Muscle of arm (tissue), 14 donors: Measurements from ENCODE around the gene SYTL3. TPM values are rescaled to one million over a fixed set of nuclear protein-coding genes. Genes with fewer than 3 reads are reported as not detected.
"Not testable (repeated sequence)": the region's sequence is repeated elsewhere in the genome, so short reads cannot be mapped to it uniquely, and the experiment has no call there.

ENCODE experiments used
- DNase-seq: peaks from one replicate; pipeline ENCODE4 v3.0.0-alpha.2; 2013
- long read RNA-seq, 11 donors: transcript quantifications; one replicate each; lab custom pipeline, GENCODE V29; 2026
- polyA plus RNA-seq, 12 donors: library from polyadenylated mRNA; unstranded; fragments of 120-200 nt; gene quantifications; one replicate each; pipeline ENCODE4 v1.2.1, GENCODE V29; 2013; ENCODE audit not compliant: insufficient read length in 12 of 12

Gene SYTL3
- polyA plus RNA-seq, result 10 to 100 TPM in 3 of 12 donors, 1 to 10 TPM in 8, not detected in 1; 3.1 to 14.7 (median 8.8) TPM
- long read RNA-seq, donor 1, partial matches to known transcripts, result 523 of 546 reads
- long read RNA-seq, donor 1, other reads (novel, unspliced or antisense), result 23 of 546 reads
- long read RNA-seq, donor 2, result 0 reads
- long read RNA-seq, donor 3, result 0 reads
- long read RNA-seq, donor 4, result 0 reads
- long read RNA-seq, donor 5, result 0 reads
- long read RNA-seq, donor 6, result 0 reads
- long read RNA-seq, donor 7, result 0 reads
- long read RNA-seq, donor 8, result 0 reads
- long read RNA-seq, donor 9, result 0 reads
- long read RNA-seq, donor 10, result 0 reads
- long read RNA-seq, donor 11, result 0 reads

GRCh38 chr6:158649289-158650143, at the start of gene SYTL3:
TSS of gene SYTL3 (plus strand) at chr6:158650054. CDS start at chr6:158663269, 13,215 bp downstream.
- no peak for DNase-seq

DNA sequence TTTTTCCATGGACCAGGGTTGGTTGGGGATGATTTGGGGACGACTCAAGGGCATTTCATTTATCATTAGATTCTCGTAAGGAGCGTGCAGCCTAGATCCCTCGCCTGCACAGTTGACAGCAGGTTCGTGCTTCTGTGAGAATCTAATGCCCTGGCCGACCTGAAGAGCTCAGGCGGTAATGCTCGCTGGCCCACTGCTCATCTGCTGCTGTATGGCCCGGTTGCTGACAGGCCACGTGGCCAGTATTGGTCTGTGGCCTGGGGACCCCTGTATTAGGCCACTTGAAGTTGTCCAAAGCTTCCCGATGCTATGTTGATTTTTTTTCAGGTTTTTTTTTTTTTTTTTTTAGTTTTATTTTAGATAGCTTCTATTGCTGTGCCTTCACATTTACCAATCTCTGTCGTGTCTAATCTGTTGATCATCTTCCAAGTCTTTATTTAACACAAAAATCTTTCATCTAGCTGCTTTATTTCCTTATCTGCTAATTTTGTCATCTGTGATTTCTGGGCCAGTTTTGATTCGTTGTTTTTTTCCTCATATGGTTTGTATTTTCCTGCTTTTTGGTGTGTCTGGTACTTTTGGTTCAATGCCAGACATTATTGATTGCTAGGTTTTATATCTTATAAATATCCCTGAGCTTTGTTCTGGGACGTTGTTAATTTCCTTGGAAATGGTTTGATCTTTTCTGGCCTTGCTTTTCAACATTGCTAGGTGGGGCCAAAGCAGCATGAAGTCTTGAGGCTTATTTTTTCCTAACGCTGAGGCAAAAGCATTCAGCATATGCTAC, 46.4 kb upstream of the SYTL3 start:
- no peak for DNase-seq

GRCh38 chr6:158604048-158604406, 45.8 kb upstream of the SYTL3 start:
- DNase-seq, result no peak

- peak; percentile 70 for DNase-seq
Observed at GRCh38 chr6:158605266-158605878, 44.5 kb upstream of the SYTL3 start.

DNA sequence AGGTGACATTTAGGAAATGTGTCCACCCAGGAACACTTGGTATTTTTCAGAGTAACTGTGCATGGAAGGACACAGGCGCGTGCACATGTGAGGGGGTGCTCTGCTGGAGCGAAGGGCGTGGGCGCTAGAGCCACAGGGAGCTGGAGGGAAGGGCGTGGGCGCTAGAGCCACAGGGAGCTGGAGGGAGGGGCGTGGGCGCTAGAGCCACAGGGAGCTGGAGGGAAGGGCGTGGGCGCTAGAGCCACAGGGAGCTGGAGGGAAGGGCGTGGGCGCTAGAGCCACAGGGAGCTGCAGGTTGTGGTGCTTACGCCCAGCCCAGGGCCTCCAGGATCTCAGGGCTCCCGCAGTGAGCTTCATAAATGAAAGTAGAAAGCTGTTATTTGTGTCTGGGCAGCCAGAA, 43.8 kb upstream of the SYTL3 start:
- DNase-seq, result not testable (repeated sequence)

DNA sequence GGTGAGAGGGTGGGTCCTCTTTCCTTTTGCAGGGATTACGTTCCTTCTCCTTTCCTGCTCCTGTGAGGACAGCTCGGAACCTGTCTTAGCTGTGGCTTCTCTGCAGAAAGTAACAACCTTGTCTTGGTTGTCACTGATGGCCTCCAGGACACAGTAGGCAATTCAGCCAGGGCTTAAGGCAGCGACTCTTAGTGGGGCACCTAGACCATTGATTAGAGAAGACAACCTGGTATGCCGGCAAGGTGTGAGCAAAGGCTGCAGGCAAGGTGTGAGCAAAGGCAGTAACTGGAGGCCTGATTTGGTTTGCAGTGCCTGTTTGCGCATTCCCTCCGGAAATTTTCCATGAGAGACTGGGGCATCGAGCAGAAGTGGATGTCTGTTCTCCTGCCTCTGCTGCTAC, 42.9 kb upstream of the SYTL3 start:
- no peak for DNase-seq

DNA sequence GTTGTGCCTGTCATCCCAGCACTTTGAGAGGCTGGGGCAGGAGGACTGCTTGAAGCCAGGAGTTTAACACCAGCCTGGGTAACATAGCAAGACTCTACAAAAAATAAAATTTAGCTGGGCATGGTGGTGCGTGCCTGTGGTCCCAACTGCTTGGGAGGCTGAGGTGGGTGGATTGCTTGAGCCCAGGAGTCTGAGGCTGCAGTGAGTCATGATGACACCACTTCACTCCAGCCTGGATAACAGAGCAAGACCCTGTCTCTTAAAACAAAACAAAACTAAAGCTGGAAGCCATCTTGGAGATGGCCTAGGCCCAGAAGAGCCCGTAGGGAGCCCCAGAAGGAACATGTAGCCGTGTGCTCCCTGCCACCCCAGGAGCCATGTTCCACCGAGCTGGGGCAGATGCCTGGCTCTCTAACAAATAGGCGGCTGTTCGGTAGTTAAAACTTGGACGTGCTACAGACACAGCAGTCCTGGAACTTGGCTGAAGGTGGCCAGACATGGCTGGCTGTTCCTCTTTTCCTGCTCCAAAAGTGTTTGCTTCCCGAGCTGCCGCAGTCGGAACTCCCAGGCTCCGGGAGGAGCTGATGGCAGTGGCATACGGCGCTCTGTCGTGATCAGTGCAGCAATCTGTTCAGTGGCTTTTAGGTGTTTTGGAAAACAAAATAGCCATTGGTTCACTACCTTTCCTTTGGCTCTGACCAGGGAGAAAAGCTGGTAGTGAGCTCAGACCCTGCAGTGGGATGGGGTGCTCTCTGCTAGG, 42.3 kb upstream of the SYTL3 start:
- DNase-seq, result no peak

DNA sequence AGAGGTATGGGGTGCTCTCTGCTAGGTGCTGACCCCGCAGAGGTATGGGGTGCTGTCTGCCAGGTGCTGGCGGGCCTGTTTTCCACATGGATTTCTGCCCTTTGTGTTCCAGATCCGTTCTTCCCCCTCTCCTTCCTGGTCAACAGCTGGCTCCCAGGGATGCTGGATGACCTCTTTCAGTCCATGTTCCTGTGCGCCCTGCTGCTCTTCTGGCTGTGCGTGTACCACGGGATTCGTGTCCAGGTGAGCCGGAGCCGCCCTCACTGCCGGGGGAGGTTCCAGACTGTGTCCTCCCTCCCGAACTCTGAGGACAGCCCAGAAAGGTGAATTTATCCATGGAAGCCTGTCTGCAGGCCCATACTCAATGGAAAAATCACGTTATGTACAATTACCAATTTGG, 41.6 kb upstream of the SYTL3 start:
- no peak for DNase-seq

GRCh38 chr6:158609455-158610155, 40.2 kb upstream of the SYTL3 start:
- DNase-seq, result no peak

DNA sequence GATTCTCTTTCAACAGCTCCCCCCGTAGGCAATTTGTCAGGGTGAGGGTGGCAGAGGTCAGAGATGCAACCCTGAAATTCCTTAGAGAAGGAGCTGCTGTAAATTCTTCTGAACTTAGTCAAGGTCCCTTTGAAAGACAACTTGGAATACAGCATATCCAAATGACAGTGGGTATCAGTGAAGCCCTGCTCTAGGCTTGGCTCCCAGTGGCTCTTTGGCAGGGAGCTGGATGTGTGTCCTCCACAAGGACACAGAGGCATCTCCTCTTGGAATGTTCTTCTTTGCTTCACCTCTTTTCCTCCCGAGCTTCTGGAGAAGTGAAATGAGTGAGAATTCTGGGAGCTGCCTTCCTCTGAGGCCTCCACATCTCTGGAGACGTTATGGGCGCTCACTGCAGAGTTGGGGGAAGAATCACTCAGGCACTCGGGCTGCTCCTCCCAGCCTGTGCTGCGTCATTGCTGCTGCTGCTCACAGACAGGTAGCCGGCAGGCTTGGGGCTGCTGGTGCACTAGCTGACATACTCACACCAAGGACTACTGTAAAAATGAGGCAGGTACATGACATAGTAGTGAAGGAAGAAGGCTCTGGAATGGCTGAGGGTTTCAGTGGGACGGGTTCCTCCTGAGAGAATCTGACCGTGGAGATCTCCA, 39.4 kb upstream of the SYTL3 start:
- DNase-seq, result no peak

- no peak for DNase-seq
Observed at GRCh38 chr6:158611039-158611438, 38.8 kb upstream of the SYTL3 start.

- no peak for DNase-seq
Observed at GRCh38 chr6:158611541-158612370, 38.1 kb upstream of the SYTL3 start.

DNA sequence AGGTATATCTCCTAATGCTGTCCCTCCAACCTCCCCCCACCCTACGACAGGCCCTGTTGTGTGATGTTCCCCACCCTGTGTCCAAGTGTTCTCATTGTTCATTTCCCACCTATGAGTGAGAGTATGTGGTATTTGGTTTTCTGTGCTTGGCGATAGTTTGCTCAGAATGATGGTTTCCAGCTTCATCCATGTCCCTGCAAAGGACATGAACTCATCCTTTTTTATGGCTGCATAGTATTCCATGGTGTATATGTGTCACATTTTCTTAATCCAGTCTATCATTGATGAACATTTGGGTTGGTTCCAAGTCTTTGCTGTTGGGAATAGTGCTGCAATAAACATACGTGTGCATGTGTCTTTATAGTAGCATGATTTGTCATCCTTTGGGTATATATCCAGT, 35.2 kb upstream of the SYTL3 start:
- DNase-seq, result not testable (repeated sequence)

GRCh38 chr6:158618289-158618688, 31.6 kb upstream of the SYTL3 start:
- DNase-seq, result not testable (repeated sequence)

DNA sequence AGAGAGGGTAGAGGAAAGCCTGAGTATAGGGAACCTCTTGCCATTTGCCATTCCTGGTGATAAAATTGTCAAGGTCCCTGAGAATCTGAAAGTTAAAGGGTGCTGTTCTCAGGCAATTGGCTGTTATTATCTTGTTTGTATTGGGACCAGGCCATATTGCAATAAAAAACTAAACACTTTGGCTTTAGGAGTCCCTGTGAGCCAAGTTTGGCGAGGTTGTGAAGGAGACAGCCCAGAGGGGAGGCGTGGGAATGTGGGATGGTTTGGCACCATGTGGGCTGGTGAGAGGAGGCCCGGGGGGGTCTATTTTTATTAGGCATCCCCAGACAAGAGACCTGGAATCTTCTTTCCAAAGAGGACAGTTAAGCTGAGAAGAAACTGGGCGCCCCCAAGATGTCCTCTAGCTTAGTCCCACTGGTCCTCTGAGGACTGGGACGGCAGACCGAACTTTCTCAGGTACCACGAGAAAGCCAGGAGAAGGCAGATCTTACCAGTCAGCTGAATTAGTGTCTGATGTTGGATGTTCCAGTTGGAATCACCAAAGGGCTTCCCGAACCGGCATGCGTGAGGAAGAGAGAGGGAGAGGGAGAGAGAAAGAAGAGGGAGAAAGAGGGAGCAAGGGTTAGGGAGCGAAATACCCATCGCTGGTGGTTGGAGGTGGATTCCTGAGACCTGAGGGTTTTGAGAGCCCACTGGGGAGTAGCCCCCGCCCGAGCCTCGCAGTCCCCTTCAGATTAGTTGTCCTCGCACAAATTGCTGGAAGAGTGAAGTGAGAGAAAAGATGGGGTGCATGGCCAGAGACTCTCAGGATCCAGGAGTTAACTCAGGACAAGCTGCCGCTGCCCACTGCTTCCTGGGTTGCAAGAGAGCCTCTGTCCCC, 29.7 kb upstream of the SYTL3 start:
- DNase-seq, result no peak

GRCh38 chr6:158620963-158621693, 28.7 kb upstream of the SYTL3 start:
- no peak for DNase-seq
